GDM1 (cell line): ENCODE results near the gene PRTG.
"Not testable (repeated sequence)": the region's sequence is repeated elsewhere in the genome, so short reads cannot be mapped to it uniquely, and the experiment has no call there.

Experiments
- DNase-seq: peaks from one replicate; lab custom pipeline; 2025; lab: John Stamatoyannopoulos, UW

PRTG gene

GRCh38 chr15:55696221-55696620 lies 46.7 kb downstream of the PRTG start:
- DNase-seq: no peak

GRCh38 chr15:55695432-55695831 lies 47.5 kb downstream of the PRTG start:
- DNase-seq: no peak

- DNase-seq: no peak
Observed at GRCh38 chr15:55694652-55695150, 48.3 kb downstream of the PRTG start.

GRCh38 chr15:55693116-55693515 lies 49.8 kb downstream of the PRTG start:
- not testable (repeated sequence) for DNase-seq

- no peak for DNase-seq
Observed at GRCh38 chr15:55687792-55688191, 55.2 kb downstream of the PRTG start.

- no peak for DNase-seq
Observed at GRCh38 chr15:55685286-55685685, 57.7 kb downstream of the PRTG start.

GRCh38 chr15:55683376-55683775 lies 59.6 kb downstream of the PRTG start:
- no peak for DNase-seq

GRCh38 chr15:55681631-55682030 lies 61.3 kb downstream of the PRTG start:
- no peak for DNase-seq

- DNase-seq: no peak
Observed at GRCh38 chr15:55676507-55676906, 66.4 kb downstream of the PRTG start.

GRCh38 chr15:55673287-55673686 lies 69.7 kb downstream of the PRTG start:
- DNase-seq: no peak

GRCh38 chr15:55669270-55669669 lies 73.7 kb downstream of the PRTG start:
- DNase-seq: no peak

GRCh38 chr15:55665605-55666227 lies 77.2 kb downstream of the PRTG start:
- DNase-seq: no peak

GRCh38 chr15:55661428-55661827 lies 81.5 kb downstream of the PRTG start:
- DNase-seq: no peak

- no peak for DNase-seq
Observed at GRCh38 chr15:55660153-55660552, 82.8 kb downstream of the PRTG start.

GRCh38 chr15:55659481-55659880 lies 83.5 kb downstream of the PRTG start:
- DNase-seq: no peak

GRCh38 chr15:55658886-55659285 lies 84.1 kb downstream of the PRTG start:
- no peak for DNase-seq

- no peak for DNase-seq
Observed at GRCh38 chr15:55654561-55655031, 88.4 kb downstream of the PRTG start.

- DNase-seq: no peak
Observed at GRCh38 chr15:55652909-55653495, 90.0 kb downstream of the PRTG start.

- no peak for DNase-seq
Observed at GRCh38 chr15:55652359-55652758, 90.6 kb downstream of the PRTG start.

- DNase-seq: no peak
Observed at GRCh38 chr15:55649058-55649423, 93.9 kb downstream of the PRTG start.

- DNase-seq: no peak
Observed at GRCh38 chr15:55638764-55639163, 104.2 kb downstream of the PRTG start.

- DNase-seq: no peak
Observed at GRCh38 chr15:55637086-55637485, 105.9 kb downstream of the PRTG start.

GRCh38 chr15:55633731-55634130 lies 109.2 kb downstream of the PRTG start:
- no peak for DNase-seq

- no peak for DNase-seq
Observed at GRCh38 chr15:55632434-55632833, 110.5 kb downstream of the PRTG start.
